Activated gamma-delta T cell (primary cell): ENCODE results near the gene PLXNA4.

ENCODE experiments used
- DNase-seq: peaks from one replicate; lab custom pipeline; 2025; lab: John Stamatoyannopoulos, UW

The PLXNA4 gene

DNA sequence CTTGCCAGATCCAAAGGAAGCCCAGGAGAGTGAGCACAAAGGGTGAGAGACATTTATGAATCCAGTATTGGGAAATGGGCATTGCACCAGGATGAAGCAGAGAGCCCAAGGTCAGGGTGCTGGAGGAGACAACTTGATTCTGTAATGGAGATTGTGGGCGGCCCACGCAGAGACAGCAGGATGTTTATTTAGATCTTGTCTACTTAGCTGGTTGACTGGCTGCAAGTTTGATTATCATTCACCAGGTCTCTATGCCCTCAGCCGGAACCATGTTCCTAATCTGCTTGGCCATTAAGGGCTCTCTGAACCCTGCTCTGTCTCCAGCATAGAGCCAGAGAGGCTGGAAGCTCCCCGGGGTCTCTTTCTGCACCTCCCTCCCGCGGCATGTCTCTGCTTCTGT, 188.7 kb downstream of the PLXNA4 start:
- no peak for DNase-seq

DNA sequence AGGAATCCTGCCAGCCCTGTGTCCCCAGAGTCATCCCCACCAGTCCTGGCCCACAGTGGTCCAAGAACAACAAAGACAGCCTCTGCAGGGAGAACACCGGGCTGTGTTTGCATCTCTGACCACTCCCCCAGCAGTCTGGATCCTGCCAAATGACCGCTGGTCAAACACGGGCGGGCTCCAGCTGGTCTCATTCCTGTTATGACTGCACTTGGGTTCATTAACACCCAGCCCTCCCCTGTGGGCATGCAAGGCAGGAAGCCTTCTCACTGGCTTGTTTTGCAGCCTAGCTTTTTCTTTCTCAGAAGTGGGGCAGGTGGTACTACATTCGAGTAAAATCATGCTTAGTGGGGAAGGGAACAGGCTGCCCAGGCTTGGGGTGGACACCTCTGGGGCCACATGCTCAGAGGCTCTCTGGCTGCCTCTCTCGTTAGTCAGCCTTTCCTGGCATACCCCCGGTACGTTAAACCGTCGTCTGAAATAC, 190.0 kb downstream of the PLXNA4 start:
- no peak for DNase-seq

DNA sequence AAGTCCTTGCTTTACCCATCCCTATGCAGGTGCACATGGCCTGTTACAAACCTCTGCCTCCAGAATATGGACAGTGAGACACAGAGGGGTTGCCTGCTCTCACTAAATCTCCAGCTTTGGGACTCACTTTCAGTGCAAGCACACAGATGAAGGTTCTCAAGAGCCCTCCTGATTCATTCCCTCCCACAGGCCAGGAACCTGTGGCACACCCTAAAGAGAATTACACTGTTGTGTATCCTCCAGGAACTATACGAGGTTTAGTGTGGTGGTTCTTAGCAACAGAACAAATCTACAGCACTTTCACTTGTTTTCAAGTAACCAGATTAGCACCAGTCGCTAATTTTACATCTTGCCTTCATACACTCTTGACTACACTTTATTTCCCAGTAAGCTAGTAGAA, 192.3 kb downstream of the PLXNA4 start:
- no peak for DNase-seq

GRCh38 chr7:132381742-132382472, 194.4 kb downstream of the PLXNA4 start:
- DNase-seq: no peak

- no peak for DNase-seq
Measured at GRCh38 chr7:132380059-132380458, 196.2 kb downstream of the PLXNA4 start.

GRCh38 chr7:132379292-132379691, 197.0 kb downstream of the PLXNA4 start:
- DNase-seq: no peak

- DNase-seq: no peak
Measured at GRCh38 chr7:132377703-132378584, 198.3 kb downstream of the PLXNA4 start.

DNA sequence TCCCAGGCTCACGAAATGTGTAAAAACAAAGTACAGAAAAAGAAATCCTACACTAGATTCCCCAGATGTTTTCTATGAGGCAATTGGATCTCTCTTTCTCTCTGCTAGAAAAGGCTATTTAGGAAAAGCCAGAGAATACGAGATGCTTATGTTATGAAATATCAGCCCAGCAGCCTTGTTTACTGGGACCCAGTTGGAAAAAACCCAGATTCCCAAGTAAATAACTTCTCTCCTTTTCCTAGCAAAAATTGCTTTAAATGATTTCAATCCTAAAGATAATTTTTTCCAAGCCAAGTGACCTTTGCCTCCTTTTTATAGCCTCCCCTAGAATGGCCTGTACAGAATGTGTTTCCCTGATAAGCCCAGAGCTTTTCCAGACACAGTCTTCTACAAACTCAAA, 199.3 kb downstream of the PLXNA4 start:
- DNase-seq: no peak

GRCh38 chr7:132376361-132377013, 199.8 kb downstream of the PLXNA4 start:
- DNase-seq: no peak

GRCh38 chr7:132373879-132374278, 202.4 kb downstream of the PLXNA4 start:
- no peak for DNase-seq

DNA sequence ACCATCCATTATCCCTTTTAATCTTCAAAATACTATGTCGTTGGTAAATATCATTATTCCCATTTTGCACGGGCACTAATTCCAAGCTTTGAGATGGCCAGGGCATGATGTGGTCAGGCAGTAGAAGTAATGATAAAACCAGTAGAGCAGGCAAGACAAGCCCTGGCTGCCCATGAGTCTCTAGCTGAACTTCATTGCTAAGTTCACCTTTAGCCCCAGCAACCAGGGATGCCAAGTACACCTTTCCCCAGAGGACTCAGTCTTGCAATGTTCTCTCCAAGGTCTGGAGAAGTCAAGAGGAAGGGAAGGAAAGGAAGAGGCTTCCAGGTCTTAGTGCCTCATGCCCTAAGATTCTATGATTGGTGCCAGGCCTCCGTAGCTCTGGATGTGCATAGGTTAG, 203.2 kb downstream of the PLXNA4 start:
- DNase-seq: no peak

DNA sequence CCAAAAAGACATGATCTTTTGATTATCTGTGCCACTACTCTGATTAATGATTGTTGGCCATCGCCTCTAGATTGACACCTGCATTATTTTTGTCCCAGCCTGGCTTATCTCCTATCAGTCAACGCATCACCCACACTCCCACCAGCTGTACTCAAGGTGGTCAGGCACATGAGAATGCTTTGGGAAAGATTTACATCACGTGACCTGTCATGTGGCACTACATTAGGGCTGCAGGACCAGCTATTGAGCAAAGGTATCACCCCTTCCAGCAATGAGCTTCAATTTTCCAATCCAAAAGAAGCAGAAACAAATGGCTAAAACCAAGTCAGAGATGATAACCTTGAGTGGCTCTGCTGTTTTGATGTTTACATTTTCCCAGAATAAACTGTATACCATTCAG, 204.3 kb downstream of the PLXNA4 start:
- no peak for DNase-seq

DNA sequence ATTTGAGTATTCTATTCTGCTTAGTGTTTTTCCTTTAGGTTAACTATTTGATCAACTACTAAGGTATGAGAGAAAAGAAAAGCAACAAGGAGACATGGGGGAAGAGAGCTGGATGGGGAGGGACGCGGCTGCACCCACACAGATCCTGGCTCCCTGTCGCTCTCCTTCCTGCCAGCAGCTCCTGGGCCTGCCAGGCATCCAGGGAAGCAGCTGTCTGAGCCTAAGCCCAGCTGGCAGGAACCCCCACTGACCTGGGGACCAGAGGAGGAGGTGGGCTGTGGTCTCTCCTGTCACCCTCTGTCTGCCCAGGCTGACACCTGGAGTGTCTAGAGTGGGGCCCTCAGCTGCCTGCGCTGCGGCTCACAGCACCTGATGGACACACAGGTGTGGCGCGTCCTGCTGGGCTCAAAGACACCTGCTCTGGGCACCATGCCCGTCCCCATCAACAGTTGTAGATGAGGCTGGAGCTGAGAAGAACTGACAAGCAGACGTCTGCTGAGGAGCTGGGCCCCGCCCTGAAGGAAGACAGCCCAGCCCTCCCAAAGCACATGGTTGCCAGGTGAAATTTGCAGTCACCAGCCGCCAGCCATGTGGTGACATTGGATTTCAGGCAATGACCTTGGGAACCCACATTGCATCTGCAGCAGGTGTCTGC, 207.9 kb downstream of the PLXNA4 start:
- no peak for DNase-seq

DNA sequence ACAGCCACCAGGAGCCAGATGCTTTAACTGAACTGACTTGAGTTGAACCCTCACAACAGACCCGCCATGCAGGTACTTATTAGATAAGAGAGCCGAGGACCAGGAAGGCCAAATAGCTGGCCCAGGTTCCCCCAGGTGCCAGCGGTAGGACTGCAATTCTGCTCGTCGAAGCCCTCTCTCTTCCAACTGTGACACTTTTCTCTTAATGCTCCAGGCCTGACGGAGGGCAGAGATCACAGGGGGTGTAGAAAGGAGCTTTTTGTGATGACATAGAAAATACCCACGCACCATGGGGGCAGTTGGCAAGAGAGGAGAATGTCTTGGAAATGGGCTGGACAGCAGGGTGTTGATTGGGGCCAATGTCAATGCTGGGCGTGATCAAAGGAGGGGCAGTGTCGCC, 208.5 kb downstream of the PLXNA4 start:
- DNase-seq: no peak

DNA sequence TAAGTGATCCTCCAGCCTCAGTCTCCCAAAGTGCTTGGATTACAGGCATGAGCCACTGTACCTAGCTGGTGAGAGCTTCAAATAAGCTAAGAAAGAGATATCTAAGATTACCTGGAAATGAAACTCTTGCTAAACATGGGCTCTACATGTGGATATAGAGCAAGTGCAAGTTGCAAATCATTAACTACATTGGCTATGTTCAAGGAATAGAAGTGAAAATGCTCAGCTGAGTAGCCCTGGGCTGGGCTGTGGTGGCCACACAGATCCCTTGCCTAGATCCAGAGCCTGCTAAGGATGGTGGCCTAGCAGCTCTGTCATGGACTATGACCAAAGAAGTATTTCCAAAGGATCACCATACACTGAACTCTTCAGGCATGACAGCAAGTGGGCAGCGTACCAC, 209.3 kb downstream of the PLXNA4 start:
- no peak for DNase-seq

DNA sequence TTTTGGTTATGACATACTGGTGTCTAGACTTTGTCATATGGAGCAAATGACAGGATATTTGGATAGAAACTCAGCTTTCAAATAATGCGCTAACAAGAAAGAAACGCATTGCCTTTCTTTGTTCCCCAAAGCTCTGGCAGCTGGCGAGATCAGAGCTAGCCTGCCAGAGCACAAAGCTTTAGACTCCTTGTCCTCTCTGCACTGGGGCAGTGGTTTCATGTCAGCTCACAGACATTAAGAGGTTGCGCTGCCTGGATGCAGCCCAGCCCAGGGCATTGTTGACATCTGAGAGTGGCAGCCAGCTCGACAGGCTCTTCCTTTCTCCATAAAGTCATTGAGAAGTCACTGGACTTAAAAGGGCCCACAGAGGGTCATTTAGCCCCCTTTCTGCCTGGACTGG, 212.0 kb downstream of the PLXNA4 start:
- DNase-seq: no peak

DNA sequence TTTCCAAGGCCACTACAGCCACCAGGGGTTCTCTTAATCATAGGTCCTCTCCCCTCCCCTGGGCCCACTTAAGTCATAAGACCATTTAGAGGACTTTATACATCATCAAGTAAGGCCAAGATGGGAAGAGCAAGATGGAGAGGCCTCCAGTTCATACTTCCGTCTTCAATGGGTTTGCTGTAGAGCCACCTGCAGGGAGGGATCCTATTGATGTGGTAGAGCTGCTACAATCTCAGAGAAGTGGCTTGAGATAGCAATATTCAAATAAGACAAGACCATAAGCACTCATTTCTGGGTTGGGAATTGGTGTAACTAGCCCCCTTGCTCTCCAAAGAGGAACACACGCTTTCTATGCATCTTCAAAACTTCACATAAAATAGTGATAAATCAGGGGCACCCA, 214.2 kb downstream of the PLXNA4 start:
- DNase-seq: no peak

DNA sequence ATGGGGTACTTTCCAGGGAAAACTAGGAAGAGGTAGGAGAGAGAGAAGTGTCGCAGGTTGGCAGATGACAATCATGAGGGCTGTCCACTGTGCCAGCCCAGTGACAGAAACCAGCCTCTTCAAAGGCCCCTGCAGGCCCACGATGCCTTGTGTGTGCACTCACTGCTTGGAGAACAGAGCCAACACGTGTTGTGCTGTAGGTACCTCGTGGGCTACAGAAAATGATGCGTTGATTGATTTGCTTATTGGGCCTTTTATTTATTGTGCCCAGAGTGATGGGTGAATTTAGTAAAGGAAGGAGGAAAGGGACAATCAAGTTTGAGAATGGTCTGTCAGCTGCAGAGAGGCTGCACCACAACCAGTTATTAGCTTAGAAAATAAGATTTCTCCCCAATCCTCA, 215.1 kb downstream of the PLXNA4 start:
- no peak for DNase-seq

DNA sequence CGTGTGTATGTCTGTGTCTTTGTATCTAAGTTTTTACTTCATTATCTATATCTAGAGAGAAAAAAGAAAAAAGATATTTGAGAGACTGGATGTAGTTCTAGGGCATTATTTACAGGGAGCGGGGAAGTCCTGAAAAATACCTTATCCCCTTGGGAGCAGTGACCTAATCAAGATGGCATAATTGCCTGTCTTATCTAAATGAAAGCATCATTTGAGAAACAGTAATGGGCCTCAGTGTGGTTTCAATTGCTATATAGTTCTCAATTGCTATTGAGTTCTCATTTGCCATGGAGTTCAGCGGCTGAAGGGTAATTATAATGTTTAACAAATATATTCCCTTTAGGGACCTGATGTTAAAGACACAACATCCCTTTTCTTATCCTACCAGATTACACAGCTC, 216.5 kb downstream of the PLXNA4 start:
- DNase-seq: no peak

GRCh38 chr7:132355048-132355447, 221.2 kb downstream of the PLXNA4 start:
- no peak for DNase-seq

DNA sequence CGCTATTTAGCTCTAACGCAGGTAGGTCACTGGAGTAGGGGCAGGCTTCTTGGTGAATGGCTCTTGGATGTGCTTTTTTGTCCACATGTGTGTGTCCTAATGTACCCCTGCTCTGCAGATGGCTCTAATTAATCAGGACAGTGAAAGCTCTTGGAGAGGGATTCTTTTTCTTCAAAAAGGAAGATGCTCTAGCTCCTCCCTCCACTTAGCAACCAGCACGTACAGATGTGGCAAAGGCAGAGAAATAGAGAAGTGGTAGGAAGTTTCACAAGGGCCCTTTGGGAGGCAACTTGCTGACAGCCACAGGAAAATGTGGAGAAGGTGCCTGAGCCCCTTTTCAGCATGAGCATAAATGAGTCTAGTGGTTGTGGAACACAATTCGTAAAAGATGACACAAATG, 221.7 kb downstream of the PLXNA4 start:
- DNase-seq: no peak

- no peak for DNase-seq
Measured at GRCh38 chr7:132353936-132354335, 222.3 kb downstream of the PLXNA4 start.
